DND-41 (cell line): ENCODE data around the gene C1QTNF12.

Experiments used
- EZH2 ChIP-seq: IDR thresholded peaks from 3 replicates; pipeline ENCODE4 v1.6.1; 2012; ENCODE audit warnings: borderline replicate concordance, low read depth, mild to moderate bottlenecking, moderate library complexity, low read length, inconsistent platforms; ENCODE audit not compliant: severe bottlenecking
- TF ChIP-seq, protein P1 (sequence below): IDR thresholded peaks from 2 replicates; pipeline ENCODE4 v1.5.1; 2012; ENCODE audit warnings: borderline replicate concordance, low read length, moderate library complexity, mild to moderate bottlenecking; ENCODE audit not compliant: poor library complexity, severe bottlenecking; ENCODE audit errors: extremely low read depth

- TF ChIP-seq, protein P1, sequence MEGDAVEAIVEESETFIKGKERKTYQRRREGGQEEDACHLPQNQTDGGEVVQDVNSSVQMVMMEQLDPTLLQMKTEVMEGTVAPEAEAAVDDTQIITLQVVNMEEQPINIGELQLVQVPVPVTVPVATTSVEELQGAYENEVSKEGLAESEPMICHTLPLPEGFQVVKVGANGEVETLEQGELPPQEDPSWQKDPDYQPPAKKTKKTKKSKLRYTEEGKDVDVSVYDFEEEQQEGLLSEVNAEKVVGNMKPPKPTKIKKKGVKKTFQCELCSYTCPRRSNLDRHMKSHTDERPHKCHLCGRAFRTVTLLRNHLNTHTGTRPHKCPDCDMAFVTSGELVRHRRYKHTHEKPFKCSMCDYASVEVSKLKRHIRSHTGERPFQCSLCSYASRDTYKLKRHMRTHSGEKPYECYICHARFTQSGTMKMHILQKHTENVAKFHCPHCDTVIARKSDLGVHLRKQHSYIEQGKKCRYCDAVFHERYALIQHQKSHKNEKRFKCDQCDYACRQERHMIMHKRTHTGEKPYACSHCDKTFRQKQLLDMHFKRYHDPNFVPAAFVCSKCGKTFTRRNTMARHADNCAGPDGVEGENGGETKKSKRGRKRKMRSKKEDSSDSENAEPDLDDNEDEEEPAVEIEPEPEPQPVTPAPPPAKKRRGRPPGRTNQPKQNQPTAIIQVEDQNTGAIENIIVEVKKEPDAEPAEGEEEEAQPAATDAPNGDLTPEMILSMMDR, result no peak
- no peak for TF ChIP-seq EZH2
These were observed 905 bp upstream of the C1QTNF12 start for GRCh38 chr1:1247341-1247913.
